G401.6 (cell line): ENCODE data around the gene ROS1.

ENCODE experiments used
- FAIRE-seq: peaks from 2 replicates; lab custom pipeline; 2012; peaks lifted over from hg19 to GRCh38; lab: Jason Lieb, UNC

Gene ROS1

DNA sequence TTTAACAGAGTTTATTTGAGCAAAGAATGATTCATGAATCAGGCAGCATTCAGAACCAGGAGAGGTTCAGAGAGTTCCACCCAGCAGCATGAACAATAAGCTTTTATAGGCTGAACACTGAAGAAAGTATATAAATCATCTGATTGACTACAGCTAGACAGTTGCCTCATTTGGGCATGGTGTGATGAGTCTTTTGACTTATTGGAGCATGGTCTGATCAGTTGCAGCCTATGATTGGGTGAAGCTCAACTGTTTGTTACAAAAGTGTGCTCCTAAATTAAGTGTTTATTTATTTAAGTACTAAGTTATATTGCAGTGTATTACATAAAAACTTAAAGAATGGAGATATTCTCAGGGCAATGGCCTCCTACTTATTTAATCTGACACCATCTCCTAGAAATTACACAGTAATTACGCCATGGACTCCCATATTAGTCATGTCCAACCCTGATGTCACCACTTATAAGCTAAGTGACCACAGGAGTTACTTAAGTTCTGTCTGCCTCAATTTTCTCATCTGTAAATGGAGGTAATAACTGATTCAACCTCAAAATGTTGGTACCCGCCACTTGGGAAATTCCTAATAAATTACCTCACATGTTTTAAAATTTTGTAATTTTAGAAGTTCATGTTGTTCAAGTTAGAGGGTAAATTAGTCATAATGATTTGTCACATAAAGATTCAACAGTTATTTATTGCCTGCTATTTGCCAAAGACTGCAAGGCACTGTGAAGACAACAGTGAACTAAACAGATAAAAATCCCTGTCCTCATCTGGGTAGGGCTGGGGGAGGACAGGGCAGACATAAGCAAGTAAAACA is 15.2 kb upstream of the ROS1 start:
- no peak for FAIRE-seq

DNA sequence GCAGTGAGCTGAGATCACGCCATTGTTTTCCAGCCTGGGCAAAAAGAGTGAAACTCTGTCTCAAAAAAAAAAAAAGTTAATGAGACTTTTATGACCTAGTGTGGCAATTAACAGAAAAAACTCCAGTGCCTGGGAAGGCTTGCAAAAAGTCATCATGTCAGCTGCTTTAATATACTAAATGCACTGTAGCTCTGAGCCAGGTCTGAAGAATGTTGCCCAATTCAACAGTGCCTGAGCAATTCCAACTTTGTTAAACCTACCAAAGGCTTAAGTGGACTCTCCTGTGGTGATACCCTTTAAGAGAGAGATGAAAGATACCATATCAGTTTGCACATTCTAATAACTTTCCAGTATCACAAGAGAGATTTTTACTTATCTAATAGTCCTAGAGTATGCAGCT is 6.5 kb upstream of the ROS1 start:
- FAIRE-seq = no peak

DNA sequence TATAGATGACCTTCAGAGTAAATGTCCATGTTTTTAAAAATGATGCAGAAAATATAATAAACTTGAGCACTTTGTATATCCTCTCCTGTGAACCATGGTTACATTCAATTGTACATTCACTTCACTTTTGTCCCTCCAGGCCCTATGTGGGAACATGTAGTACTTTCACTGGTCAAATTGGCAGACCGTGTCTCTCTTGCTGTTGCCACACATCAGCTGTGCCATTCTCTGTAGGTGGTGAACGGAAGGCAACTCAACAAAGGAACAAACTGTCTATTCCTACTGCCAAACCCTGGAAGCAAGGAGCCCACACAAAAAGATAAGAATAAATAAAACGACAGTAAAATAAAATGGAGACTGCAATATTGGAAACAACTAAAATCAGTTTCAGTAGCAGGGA is 2.0 kb downstream of the ROS1 start:
- FAIRE-seq = no peak

DNA sequence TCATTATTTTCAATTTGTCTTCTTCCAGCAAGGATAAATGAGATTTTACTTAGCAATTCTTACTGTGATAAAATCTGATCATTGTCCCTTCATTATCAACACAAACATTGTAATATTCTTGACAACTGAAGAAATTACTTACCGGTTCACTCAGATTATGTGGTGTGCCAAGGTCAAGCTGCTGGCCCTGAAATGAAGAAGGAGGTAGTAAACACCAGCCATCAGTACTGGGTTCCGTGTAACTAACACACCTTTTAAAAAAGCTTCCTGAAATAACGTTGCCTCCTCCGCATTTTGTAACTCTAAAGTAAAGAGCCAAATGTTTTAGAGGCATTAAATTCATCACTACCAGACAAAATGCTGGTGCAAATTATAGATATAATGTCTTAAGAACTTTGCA is 7.4 kb downstream of the ROS1 start:
- FAIRE-seq = no peak

DNA sequence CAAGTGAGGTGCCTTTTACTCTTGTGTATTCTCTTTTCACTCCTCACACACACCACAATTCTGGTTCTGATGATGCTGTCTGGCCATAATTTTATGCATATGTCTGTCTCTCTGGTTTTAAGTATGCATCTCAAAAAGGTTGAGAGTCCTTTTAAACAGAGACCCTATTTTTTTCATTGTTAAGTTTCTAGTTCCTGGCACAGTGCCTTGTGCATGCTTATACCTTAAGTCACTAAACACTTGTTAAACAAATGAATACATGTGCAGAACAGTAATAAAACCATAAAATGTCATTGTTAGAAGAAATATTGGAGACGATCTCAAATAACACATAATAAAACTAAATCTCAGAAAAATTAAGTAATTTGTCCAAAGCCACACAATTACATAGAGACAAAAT is 7.9 kb downstream of the ROS1 start:
- FAIRE-seq = no peak

DNA sequence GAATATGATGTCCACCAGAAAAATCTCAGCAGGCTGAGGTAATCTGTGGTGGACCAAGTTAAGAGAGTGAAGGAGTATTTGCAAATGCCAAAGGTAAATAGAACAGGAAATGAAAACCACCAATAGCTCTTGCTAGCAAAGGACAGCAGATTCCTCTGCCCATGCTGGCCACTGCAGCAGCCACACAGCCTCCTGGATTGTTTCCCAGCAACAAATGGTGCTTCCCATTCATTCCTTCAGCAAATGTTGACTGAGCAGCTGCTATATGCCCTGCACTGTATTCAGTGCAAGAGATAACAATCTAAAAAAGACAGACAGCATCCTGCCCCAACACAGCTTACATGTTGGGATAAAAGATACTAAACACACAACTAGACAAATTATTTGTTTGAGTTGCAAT is 11.0 kb downstream of the ROS1 start:
- FAIRE-seq = no peak

DNA sequence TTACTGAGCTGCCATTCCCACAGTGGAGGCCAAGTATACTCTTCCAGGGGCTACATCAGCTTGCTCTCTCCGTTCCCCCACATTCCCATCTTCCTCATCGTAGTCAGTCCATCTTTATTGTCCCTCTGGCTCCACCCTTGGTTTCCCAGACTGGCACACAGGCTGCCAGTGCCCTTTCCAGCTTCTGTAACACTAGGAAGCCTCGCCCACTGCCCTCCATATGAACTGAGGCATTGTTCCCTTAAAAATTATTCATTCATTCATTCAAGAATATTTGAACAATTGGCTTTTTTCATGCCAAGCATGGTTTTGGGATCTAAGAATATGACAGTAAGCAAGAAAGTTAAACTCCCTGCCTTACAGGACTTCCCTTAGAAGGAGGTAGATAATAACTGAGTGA is 14.3 kb downstream of the ROS1 start:
- no peak for FAIRE-seq

DNA sequence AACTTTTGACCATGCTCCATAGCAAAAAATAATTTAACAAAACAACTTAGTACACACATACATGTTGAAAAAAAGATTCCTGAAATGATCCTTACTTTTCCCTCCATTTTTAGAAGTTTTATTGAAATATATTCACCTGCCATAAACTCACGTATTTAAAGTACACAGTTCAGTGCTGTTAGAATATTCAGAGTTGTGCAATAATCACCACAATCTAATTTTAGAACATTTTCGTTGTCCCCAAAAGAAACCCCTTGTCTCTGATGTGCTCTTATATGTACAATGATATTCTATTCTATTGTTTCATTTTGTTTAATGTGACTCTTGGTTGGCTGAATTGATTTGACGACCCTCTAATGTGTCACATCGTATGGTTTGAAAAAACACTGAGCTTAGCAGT is 15.9 kb downstream of the ROS1 start:
- no peak for FAIRE-seq

DNA sequence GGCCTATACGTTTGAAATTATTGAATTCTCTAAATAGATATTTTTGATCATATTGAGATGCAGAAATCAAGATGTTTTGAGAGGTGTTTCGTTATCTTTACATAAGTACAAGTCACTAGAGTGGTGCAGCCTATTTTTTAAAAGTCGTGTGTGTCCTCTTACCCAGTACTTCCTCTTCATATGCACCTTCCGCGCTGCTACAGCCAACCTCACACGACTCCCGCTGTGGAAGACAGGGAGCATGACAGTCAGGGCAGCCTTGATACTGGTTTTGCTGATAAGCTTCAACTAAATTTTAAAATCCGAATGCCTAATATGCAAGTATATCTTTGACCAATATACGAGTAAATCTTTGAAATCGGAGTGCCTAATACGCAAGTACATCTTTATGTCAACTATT is 16.3 kb downstream of the ROS1 start:
- no peak for FAIRE-seq

DNA sequence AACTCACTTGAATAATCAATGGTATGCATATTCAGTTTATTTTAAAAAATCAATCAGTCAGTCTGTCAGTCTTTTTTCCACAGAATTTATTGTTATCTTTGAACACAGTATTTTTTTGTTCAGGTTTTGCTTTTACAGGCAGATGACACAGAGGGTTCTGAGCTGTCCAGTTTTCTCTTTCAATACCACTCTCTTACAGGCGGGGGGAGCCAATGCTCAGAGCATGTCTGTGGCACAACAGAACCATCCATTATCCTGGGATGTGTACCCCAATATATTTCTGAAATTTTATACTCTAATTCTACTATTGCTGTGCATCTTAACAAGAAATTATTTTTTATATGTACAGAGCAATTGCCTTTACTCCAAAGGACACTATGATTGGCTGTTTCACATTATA is 21.2 kb downstream of the ROS1 start:
- FAIRE-seq = no peak

DNA sequence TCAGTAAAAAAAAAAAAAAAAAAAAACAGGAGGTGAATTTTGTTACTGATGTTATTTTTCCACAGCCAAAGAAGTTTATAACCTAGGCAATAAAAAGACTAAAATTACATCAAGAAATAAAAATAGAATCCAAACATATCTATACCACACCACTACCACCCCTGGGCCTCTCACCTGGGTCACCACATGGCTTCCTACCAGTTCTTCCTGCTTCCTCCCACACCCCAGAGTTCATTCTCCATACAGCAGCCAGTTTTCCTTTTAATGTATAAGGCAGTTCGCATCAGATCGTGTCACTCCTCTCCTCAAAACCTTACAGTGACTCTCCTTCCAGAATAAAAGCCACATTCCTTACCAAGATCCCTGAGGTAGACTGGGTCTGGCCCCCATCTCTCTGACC is 23.9 kb downstream of the ROS1 start:
- FAIRE-seq = no peak

DNA sequence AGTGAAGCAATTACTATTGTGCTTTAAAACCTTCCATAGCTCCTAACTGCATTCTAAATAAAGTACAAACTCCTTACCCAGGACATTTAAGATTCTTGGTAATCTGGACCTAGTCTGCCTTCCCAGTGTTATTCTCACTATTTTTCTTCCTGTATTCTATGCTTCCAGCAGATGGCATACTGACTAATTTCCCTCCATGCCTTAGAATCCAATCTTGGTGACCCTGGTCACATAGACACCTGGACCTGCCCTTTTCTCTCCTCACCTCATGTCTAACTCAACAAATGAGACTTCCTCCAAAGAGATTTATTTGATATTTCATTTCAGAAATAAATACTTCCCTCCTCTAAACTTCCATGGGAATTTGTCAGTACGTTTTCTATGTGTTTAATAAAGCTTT is 25.8 kb downstream of the ROS1 start:
- no peak for FAIRE-seq

DNA sequence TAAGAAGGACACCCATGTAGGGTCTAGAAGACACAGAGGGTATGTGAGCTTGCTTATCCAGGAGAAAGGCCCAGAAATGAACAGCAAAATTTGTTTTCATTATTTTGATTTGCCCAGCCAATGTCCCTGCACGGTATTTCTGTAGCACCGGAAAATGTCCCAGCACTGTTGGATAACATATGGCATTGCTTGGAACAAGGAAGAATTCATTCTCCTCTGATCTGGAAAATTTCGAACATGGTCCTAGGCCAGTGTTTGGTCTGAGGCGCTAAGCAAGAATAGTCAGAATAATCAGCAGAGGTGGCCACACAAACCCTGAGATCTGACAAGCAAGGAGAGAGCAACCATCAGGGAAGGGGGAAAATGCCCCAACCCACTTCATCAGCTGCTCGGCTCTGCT is 26.6 kb downstream of the ROS1 start:
- FAIRE-seq = no peak

DNA sequence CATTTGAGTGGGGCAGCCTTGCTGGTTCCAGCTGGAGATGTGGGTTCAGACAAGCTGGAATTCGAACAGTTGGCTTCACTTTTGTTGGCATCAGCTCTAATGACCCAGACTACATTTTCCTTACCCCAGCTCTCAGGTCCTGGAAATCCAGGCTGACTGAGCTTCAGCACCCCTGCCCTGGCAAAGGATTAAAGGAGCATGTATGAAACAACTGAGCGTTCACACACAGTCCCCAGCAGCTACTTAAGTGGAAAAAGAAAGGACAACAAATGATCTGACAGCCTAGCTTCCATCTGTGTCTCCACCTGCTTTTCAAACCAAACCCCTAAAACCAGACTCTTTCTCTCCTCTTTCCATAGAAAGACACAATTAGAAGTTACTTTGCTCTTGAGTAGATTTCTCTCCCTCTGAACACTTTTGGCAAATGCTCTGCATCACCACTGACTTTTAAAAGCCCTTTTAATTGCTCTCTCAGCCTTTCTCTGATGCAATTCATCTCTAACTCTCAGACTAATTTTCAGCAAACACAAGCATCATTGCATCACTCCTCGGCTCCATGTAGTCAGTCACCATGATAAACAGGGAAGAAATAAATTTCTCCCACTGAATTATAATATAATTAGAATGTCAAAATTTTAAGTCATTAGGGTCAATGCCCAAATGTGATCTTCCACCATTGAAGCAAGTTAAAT is 28.1 kb downstream of the ROS1 start:
- FAIRE-seq = no peak

DNA sequence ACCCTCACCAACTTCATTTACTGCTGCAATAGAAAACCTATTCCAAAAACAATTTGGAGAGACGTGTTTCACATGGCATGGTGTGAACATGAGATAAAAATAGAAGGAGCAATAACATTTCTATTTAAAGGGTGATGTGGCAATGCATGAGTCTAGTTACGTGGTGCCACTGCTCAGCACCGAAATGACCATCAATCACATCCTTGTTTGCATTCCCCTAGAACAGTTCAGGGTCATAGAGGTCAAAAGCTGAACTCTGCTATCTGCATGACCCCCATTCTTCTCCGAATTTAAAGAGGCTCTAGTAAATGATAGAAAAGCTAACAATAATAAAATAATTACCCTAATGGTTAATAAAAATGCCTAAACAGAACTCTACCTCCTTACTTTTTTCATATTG is 29.5 kb downstream of the ROS1 start:
- FAIRE-seq = no peak

DNA sequence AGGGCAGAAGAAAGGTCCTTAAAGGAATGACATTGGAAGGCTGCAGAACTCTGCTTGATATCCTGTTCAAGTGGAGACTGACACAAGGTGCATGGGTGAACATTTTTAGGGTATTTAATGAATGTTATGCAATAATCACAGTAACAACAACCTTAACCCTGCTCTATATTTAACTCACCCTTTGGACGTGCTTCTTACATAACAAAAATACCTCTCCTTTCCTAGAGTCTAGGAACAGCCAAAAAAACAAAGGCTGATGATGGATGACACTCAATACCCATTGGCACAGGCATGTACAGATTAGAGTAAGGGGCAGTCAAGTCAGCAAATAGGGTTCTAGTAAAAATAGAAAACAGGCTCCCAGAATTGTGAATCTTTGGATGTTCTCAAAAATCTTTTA is 30.6 kb downstream of the ROS1 start:
- no peak for FAIRE-seq

DNA sequence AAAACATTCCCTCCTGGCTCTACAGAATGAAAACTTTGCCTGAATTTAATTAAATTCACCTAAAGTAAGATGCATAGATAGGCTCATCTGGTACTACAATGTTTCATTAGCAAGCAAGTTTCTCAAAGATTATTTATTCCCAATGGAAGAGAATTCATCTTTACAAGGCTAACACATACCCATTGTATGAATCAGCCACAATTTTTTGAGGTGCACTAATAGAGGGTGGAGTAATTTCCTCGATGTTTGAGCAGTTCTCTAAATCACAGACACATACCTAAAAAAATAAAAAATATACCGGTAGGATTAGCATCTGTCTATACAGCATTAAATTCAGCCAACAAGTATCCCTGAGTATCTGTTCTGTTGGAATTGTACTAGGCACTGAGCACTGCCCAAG is 32.7 kb downstream of the ROS1 start:
- FAIRE-seq = no peak

DNA sequence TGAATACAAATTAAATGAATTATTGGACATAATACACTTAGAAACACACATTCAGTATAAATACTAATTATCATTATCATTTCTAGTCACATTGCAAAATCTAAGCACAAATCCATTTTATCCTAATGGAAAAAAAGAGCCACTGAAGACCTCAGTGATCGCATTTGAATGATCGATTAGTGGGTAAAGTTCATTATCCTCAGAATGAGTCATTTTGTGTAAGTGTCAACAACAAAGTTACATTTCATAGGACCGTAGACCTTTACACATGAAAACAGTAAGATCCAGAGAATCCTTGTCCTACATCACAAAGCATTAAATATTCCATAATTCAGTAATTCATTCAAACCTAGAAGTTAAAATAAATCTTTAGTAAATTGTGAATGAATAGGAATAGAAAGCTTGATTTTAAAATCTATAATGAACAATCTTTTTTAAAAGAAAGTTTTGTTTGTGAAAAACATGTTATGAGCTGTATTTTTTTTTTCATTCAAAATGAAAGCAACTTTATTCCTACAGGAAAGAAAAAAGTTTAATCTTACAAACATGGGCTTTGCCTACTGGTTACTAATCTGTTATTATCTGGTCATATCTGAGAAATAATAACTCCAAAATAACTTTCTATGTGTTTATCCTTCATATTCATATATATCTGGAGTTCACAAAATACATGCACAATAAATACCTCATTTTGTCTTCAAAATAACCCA is 33.7 kb downstream of the ROS1 start:
- no peak for FAIRE-seq

DNA sequence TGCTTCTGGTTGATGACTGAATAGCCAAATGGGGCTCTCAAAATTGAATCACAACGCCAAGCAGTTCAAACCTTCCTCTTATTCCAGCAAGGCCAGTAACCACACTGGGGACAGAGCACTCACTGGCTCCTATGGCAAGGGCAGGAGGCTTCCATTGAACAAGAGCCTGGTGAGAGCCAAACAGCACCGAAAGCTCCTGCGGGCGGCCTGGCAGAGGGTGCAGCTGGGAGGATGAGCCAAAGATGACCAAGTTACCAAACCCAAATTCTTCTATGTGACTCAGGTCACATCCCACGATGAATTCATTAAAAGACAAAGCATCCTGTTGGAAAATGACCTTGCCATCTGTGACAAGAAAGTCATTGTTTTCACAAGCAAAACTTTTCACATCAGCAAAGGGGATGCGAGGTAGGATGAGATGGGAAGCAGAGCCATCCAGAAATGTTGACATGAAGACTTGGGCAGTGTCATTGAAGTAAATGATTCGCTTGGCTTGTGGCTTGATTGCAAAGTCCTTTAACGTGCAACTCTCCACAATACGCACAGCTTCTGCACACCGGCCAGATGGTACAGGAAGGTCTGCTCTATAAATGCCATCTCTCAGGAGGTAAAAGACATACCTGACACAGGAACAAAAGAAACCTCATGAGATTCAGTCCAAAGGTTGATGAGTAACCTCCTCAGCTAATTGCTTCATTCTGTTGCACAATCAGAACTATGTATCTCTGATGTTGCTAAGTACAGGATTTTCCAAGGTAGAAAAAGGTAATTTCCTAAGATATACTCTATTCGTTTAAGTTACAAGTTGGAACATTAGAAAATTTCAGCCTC is 36.3 kb downstream of the ROS1 start:
- no peak for FAIRE-seq

DNA sequence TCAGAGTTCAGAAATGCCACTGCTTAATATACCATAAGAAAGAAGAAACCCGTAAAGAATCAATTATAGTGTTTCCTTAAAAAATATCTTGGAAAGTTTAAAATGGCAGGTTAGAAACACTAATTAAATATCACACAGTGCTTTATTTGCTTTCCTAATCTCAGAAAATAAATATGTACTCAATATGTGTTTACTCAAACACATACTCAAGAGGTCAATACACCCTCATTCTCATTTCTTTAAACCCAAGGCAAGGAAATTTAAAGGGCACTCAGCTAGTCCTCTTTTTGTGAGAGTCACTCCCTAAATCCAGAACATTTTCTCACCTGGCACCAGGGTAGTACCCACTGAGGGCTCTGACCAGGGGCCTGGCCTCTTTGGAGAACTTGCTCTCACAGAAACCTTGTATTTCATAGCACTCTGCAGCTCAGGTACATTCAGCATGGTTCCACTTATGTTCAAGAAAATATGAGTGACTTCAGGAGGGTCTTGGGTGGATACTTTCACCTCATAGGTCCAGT is 38.2 kb downstream of the ROS1 start:
- FAIRE-seq = no peak

DNA sequence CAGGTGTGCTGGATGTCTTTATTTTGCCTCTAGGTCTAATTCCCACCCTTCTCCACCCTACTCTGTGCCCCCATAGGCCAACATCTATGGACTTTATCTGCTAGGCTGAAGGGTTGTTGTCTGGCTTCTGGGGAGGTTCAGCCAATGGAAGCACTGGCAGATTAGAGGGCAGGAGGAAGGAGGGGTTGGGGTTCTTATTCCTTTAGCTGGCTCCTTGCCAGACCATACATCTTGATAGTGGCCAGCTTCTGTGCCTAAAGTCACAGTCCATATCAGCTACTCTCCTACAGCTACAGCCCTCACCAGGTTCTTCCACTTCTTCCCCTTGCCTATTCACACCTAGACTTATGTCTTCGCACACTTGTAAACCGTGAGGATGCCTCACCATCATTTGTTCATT is 41.1 kb downstream of the ROS1 start:
- FAIRE-seq = no peak

DNA sequence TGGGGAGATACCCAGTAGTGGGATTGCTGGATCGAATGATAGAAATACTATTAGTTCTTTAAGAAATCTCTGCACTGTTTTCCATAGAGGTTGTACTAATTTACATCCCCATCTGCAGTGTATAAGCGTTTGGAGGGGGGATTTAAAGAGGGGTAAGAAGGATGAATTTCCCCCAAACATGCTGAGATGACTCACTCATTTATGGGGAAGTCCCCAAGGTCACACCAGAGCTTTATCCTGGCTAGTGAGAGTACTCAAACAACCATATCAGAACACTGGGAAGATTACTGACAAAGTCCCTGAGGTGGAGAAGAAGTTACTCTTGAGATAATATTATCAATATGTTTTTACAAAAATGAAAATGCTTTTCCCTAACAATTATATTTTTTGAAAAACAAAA is 44.0 kb downstream of the ROS1 start:
- no peak for FAIRE-seq
